Stimulated activated CD4-positive, alpha-beta T cell treated with anti-CD3 and anti-CD28 coated beads, Interleukin-2, amount 100 ng/mL, for 24 hours (primary cell): ENCODE data around the gene TRAPPC2L.

Experiments used
- DNase-seq, 2 donors: peaks; one replicate each; pipeline ENCODE4 v3.0.0-alpha.2; 2020

Gene TRAPPC2L

GRCh38 chr16:88839745-88840599 lies 17.0 kb upstream of the TRAPPC2L start:
- DNase-seq = no peak

DNA sequence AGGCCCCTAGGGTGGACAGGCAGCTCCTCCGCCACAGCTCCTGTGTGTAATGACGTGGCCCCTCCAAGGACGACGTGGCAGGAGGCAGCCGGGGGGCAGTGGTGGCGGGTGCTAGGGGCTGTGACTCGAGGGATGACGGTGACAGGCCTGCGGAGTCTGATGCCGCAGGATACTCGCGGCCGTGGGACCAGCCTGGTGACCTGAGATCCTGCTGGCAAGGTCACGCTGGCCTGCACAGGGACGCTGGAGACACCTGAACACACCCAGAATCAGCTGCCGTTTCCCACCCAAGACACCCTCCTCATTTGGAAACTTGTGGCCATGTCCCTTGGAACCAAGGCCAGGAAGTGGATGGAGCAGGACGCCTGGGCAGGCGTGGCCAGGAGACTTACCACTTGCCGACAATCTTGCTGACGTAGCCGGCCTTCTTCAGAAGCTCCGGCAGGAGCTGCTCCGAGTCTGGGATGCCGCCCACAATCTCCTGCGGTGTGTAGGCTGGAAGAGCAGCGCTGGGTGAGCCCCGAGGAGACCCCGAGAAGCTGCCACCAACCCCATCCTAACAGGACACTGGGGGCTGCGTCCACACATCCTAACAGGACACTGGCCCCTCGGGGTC lies 16.2 kb upstream of the TRAPPC2L start:
- DNase-seq = no peak

DNA sequence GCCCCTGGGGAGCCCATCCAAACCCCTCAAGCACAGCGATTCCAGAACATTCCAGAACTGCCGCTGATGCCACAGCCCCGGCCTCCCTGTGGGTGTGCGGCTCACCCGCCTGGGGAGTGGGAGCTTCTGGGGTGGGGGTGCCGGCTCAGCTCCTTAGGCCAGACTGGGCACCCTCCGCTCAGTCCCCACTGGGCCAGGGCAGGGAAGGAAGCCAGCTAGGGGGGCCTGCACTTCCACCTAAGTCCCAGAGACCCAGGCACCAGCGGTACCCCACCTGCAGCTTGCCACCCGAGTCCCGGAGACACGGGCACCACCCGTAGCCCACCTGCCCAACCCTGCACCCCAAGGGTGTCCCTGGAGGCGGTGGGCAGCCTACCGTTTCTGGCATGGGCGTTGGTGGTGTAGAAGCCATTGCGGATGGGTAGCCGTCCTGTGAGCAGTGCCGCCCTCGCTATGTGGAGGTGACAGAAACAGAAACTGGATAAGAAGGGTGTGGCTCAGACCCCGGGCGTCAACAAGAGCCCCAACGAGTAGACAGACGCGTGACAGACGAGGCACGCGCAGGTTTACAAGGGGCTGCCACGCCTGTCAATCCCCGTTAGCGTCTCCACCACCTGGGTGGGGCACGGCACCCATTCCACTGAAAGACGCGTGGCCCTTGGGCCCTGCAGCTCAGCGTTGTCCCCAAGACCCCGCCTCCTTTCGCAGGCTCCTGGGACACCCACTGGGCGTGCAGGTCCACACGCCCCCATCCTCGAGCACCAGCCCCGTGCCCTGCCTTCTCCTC lies 15.2 kb upstream of the TRAPPC2L start:
- DNase-seq = no peak

- DNase-seq = no peak
Observed at GRCh38 chr16:88842308-88842756, 14.6 kb upstream of the TRAPPC2L start.

- no peak for DNase-seq
Observed at GRCh38 chr16:88842806-88843205, 14.1 kb upstream of the TRAPPC2L start.

- no peak for DNase-seq
Observed at GRCh38 chr16:88843256-88843655, 13.7 kb upstream of the TRAPPC2L start.

DNA sequence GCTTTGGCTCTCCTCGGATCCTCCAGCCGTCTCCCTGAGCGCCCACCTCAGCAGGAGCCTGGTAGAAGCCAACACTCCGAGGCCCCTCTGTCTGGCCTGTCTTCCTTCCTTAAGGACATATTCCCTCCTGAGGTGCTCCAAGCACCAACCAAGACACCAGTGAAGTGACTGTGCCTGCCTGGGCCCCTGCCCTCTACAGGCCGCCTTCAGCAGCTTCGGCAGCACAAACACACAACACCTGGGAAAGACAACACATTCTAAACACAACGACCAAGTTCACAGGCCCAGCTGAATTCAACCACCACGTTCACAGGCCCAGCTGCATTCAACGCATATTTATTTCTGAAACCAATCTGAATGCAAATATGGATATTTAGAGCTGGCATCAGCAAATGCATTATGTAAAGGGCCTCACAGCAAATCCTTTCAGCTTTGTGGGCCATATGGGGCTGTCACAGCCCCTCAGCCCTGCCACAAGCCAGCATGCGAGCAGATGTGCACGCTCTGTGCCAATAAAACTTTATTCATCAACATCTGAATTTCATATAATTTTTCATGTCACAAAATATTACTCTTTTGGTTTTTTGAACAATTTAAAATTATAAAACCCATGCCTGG lies 12.4 kb upstream of the TRAPPC2L start:
- no peak for DNase-seq

DNA sequence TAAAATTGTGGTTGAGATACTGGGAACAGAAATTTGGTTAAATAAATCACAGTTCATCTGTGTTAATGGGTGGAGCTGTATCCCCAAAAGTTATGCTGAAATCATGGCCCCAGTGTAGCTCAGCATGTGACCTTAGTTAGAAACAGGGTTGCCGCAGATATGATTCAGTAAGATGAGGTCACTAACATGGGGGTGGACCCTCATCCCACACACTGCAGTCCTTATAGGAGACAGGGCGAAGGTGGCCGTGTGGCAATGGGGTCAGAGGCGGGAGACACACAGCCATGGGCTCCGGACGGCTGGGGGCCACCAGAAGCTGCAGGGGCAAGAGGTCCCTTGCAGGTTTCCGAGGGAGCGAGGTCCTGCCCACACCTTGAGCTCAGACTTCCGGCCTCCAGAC lies 10.8 kb upstream of the TRAPPC2L start:
- DNase-seq = no peak

GRCh38 chr16:88847654-88848053 lies 9.3 kb upstream of the TRAPPC2L start:
- no peak for DNase-seq

- no peak for DNase-seq
Observed at GRCh38 chr16:88848557-88848956, 8.4 kb upstream of the TRAPPC2L start.

DNA sequence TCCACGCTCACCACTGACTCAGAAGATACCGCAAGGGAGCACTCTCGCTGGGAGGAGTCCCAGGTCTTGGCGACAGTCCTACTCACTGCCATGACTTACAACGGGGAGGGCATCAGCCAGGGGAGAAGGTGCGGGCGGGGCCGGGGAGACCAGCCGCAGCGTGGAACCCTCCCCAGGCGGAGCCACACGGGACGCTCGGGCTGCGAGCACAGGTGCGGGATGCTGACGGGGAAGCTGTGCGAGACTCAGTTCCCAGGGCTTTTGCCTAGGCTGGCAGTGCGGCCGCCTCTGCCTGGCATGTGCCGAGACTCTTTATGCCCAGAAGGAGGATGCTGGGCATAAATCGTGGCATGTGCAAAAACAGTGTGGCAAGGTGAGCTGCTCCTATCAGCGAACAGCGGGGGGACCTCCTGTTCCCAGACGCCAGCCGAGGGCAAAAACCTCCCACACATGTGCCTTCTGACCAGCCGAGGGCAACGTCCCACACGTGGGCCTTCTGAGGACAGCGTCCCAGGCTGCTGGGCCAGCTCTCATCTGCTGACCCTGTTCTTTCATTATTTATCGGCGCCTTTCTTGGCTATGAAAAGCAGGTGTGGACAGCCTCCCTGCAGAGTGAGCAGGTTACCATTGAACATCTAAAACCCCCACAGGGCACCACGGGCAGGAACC lies 6.3 kb upstream of the TRAPPC2L start:
- no peak for DNase-seq

- DNase-seq = no peak
Observed at GRCh38 chr16:88851616-88852015, 5.3 kb upstream of the TRAPPC2L start.

DNA sequence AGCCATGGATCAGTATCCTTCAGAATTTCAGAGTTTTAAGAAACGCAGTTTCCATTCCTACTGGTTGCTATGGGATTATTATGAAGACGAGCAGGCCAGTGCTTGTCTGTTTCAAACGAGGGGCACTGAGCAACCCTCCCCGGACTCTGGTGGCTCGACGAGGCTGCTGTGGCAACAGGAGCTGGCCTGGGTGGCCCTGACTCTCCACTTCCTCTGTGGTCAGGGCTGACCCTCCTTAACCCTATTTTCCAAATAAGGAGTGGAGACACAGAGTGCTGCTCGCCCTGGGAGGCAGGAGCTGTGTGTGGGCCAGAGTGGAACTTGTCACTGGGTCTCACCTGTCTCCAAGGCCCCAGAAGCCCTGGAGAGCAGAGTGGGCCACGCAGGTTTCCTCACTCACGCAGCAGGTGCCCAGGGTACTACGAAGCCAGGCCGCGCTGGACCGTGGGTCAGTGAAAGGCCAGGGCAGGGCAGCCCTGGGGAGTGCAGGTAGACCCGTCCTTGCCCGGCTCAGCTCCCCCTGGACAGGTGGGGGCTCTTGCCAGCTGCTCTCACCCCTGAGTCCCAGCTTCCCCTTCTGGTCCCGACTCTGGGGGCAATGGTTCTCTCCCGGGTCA lies 3.5 kb upstream of the TRAPPC2L start:
- DNase-seq = no peak

GRCh38 chr16:88854306-88855111 lies 2.4 kb upstream of the TRAPPC2L start:
- DNase-seq = no peak

- DNase-seq = no peak
Observed at GRCh38 chr16:88855176-88855575, 1.8 kb upstream of the TRAPPC2L start.

DNA sequence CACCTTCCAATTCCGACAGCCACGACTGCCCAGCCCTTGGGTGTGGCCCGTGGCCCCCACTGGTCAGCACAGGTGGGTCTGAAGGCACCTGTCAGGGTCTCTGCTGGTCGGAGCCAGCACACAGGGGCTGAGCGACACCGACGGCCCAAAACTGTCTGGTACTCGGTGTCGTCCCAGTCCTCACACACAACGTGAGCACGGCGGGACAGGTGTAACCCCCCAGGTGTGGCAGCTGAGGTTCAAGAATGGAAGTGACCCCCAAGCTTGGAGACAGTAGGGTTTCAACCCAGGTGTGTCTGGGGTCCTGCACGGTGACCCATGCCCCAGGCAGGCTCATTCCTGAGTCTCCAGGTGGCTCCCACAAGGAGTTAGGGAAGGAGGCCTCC lies 1.2 kb upstream of the TRAPPC2L start:
- DNase-seq = no peak

- peak in 1 of 2 donors; percentile 9 for DNase-seq
Observed at GRCh38 chr16:88856122-88856827, 652 bp upstream of the TRAPPC2L start.

GRCh38 chr16:88857728-88858339 lies 907 bp downstream of the TRAPPC2L start:
- peak; percentile 79 to 82 for DNase-seq

DNA sequence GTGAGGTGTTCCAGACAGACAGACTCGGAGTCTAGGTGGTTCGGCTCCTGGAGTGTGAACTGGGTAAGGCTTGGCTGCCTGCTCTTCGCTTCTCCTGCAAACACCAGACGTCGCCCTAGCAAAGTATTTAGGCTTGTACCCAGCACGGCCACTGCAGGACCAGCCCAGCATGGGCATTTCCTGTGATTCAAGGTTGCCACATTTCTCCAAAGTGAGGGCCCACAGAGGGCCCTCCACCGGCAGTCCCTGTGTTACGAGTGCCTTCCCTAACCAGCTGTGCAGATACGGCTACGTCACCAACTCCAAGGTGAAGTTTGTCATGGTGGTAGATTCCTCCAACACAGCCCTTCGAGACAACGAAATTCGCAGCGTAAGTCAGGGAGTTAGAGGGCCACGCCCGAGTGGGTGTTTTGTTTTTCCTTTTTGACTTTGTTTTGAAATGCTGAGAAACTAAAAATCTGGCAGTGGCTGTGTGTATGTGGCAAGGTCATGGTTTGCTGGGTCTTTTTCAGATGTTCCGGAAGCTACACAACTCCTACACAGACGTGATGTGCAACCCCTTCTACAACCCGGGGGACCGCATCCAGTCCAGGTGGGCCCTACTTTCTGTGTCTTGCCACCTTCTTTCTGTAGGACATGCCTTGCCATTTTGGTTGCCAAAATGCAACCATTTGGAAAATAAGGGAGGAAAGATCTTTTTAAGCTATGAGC lies 2.6 kb downstream of the TRAPPC2L start:
- no peak for DNase-seq
